Measurements from ENCODE around the gene CHD9. TPM values are rescaled to one million over a fixed set of nuclear protein-coding genes. Genes with fewer than 3 reads are reported as not detected.

Gene CHD9
- total RNA-seq, 1 donor from 2014 or later: 34.1 TPM

GRCh38 chr16:53187775-53188174 lies 133.0 kb downstream of the CHD9 start:
- no peak for TF ChIP-seq CTCF (IDR thresholded peaks at IDR 0.05; ENCODE audit: insufficient read depth, low read length, poor library complexity, severe bottlenecking)

GRCh38 chr16:53191413-53191812 lies 136.6 kb downstream of the CHD9 start:
- Histone ChIP-seq H3K36me3 (ENCODE audit: control insufficient read depth, insufficient read depth, low read length) (no peaks in the 10 kb centered on the region), H3K4me3 (ENCODE audit: low read depth, low read length) (no peak overlapping the region), H3K27me3 (ENCODE audit: control insufficient read depth, insufficient read depth, low read length) (no peaks in the 10 kb centered on the region)
- TF ChIP-seq CTCF (IDR thresholded peaks at IDR 0.05; ENCODE audit: insufficient read depth, low read length, poor library complexity, severe bottlenecking): no peak
- DNase-seq (ENCODE audit: low read depth): no peak

More at GRCh38 chr16:53187775-53188174, 133.0 kb downstream of the CHD9 start:
- H3K4me3 ChIP-seq (ENCODE audit: low read depth, low read length): no peak overlapping the region
- H3K27me3 ChIP-seq (ENCODE audit: control insufficient read depth, insufficient read depth, low read length): no peaks in the 10 kb centered on the region
- no peaks in the 10 kb centered on the region for H3K36me3 ChIP-seq (ENCODE audit: control insufficient read depth, insufficient read depth, low read length)
- no peak for DNase-seq (ENCODE audit: low read depth)

GRCh38 chr16:53198933-53199332 lies 144.1 kb downstream of the CHD9 start:
- Histone ChIP-seq H3K27me3 (ENCODE audit: control insufficient read depth, insufficient read depth, low read length) (no peaks in the 10 kb centered on the region), H3K36me3 (ENCODE audit: control insufficient read depth, insufficient read depth, low read length) (no peaks in the 10 kb centered on the region), H3K4me3 (ENCODE audit: low read depth, low read length) (no peak overlapping the region)
- no peak for TF ChIP-seq CTCF (IDR thresholded peaks at IDR 0.05; ENCODE audit: insufficient read depth, low read length, poor library complexity, severe bottlenecking)
- DNase-seq (ENCODE audit: low read depth): no peak

GRCh38 chr16:53201900-53202299 lies 147.1 kb downstream of the CHD9 start:
- no peak for DNase-seq (ENCODE audit: low read depth)
- Histone ChIP-seq H3K27me3 (ENCODE audit: control insufficient read depth, insufficient read depth, low read length) (no peaks in the 10 kb centered on the region), H3K36me3 (ENCODE audit: control insufficient read depth, insufficient read depth, low read length) (no peaks in the 10 kb centered on the region), H3K4me3 (ENCODE audit: low read depth, low read length) (no peak overlapping the region)
- no peak for TF ChIP-seq CTCF (IDR thresholded peaks at IDR 0.05; ENCODE audit: insufficient read depth, low read length, poor library complexity, severe bottlenecking)

- no peak for DNase-seq (ENCODE audit: low read depth)
- Histone ChIP-seq H3K36me3 (ENCODE audit: control insufficient read depth, insufficient read depth, low read length) (no peaks in the 10 kb centered on the region), H3K27me3 (ENCODE audit: control insufficient read depth, insufficient read depth, low read length) (no peaks in the 10 kb centered on the region), H3K4me3 (ENCODE audit: low read depth, low read length) (no peak overlapping the region)
- no peak for TF ChIP-seq CTCF (IDR thresholded peaks at IDR 0.05; ENCODE audit: insufficient read depth, low read length, poor library complexity, severe bottlenecking)
Observed at GRCh38 chr16:53202398-53202797, 147.6 kb downstream of the CHD9 start.
